Amniotic epithelial cell (primary cell): ENCODE data around the gene GMFB.
"Not testable (repeated sequence)": the region's sequence is repeated elsewhere in the genome, so short reads cannot be mapped to it uniquely, and the experiment has no call there.

Experiments used
- DNase-seq: peaks from one replicate; pipeline ENCODE4 v3.0.0-alpha.2; 2010; ENCODE audit warnings: low read depth

Gene GMFB

DNA sequence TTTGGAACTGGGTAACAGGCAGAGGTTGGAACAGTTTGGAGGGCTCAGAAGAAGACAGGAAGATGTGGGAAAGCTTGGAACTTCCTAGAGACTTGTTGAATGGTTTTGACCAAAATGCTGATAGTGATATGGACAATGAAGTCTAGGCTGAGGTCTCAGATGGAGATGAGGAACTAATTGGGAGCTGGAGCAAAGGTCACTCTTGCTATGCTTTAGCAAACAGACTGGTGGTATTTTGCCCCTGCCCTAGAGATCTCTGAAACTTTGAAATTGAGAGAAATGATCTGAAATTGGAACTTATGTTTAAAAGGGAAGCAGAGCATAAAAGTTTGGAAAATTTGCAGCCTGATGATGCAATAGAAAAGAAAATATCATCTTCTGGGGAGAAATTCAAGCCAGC lies 30.2 kb downstream of the GMFB start:
- DNase-seq, result not testable (repeated sequence)

DNA sequence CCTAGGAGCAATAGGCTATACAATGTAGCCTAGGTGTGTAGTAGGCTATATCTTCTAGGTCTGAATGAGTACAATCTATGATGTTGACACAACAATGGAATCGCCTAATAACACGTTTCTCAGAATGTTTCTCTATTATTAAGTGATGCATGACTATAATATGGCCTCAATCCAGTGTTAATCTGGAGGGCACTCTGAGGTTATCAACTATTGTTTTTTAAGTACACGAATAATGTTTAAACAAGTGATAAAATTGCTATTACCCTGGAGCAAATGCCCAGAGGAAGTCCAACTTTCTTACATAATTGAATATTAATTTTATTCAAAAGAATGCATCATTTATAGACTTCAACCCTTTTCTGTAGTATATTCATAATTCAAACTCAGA lies 31.2 kb downstream of the GMFB start:
- no peak for DNase-seq

DNA sequence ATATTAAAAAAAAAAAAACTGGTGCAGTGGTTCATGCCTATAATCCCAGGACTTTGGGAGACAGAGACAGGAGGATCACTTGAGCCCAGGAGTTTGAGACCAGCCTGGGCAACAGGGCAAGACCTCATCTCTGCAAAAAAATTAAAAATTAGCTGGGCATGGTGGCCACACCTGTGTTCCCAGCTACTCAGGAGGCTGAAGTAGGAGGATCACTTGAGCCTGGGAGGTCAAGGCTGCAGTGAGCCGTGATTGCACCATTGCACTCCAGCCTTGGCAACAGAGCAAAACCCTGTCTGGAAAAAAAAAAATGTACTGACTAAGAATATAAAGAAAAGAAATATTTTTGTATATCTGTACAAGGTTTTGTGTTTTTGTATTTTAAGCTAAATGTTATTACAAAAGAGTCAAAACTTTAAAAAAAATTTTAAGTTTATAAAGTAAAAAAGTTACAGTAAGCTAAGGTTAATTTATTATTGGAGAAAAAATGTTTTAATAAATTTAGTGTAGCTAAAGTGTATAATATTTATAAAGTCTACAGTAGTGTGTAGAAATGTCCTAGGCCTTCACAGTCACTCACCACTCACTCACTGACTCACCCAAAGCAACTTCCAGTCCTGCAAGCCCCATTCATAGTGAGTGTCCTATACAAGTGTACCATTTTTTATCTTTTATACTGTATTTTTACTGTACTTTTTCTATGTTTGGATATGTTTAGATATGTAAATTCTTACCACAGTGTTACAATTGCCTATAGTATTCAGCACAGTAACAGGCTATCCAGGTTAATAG lies 31.8 kb downstream of the GMFB start:
- not testable (repeated sequence) for DNase-seq

DNA sequence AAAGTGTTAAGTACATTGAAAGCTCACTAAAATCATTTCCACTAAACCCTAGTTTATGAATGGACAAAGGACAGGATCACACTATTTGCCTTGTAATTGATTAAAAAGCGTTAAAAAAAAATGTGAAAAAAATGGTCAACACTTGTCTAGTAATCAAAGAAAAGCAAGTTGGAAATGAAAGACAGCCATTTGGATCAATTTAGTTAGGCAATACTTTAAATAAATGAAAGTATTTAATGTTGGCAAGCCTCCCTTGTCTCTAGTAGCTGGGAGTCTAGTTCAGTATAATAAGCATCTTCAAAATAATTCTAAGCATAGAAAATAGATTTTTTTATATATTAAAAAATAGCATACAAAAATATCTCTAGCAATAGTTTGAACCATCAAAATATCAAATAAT lies 33.4 kb downstream of the GMFB start:
- DNase-seq, result no peak

DNA sequence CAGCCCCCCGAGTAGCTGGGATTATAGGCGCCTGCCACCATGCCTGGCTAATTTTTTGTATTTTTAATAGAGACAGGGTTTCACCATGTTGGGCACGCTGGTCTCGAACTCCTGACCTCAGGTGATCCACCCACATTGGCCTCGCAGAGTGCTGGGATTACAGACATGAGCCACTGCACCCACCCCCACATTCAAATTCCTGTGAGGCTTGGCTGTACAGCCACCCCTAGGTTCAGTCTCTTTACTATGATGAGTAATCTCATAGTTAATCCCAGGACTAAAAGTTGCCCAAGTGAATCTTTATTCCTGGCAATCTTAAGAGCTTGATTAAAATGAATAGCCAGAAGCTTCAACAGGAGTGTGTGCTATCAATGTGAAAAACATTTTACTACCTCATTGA lies 34.8 kb downstream of the GMFB start:
- DNase-seq, result peak; percentile 90

DNA sequence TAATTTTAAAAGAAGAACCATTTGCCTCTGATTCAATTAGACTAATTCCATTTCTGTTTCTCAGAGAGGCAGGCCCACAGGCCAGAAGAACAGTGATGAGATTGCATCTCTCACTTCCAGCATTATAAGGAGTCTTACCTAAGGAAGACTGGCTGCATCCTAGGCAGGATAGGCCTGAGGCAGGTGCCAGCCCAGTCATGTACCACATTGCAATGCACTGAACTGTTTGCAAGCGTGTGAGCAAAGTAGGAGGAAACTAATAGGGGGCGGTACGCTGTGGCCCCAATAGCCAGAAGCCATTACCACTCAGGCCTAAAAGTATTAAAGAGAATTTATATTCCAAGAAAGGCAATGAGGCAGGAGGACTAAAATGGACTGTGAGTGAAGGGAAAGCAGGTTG lies 35.5 kb downstream of the GMFB start:
- no peak for DNase-seq

DNA sequence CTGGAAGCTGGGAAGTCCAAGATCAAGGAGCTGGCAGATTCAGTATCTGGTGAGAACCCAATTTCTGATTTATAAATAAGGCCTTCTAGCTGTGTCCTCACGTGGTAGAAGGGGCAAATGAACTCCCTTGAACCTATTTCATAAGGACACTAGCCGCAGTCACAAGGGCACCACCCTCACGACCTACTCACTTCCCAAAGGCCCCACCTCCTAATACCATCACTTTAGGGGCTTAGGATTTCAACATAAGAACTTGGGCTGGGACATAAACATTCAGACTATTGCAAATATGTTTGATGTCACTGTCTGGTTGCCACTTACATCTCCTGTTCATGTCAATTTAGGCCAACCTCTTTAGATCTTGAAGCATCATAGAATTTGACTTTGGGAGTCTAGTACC lies 36.8 kb downstream of the GMFB start:
- DNase-seq, result no peak

DNA sequence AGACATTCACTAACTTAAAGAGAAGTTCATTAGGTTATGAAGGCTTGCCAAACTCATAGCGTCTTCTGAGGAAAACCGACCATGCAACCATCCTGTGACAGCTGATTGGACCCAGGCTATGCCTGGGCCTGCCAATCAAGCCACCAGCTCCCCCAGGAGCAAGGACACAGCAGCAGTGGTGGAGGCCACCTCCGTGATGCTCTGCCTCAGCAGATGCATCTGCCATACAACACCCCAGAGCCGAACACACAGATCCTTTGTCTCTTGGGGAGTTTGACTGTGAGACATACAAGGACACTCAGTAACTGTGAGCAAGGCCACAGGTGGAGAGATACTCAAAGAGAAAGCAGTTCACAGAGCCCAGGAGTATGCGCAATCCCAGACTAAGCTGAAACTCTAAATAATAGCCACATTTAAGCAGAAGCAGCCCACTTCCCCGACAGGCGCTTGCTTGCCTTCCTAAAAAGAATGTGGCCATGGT lies 37.6 kb downstream of the GMFB start:
- DNase-seq, result no peak

DNA sequence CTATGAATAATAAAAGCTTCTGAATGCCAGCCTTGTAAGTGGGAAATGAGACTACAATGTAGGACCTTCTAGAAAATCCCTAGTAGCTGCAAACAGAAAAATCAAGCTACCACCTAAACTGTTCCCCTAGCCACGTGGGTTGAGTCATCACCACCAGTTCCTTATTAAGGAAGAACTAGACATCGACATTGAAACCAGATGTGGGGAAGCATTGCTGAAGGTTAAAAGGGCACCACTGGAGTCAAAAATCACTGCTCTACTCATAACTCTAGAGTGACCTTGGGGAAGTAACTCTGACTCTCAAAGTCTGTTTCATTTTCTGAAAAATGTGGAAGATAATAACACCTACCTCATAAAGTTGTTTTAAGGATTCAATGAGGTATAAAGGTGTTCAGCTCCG lies 38.2 kb downstream of the GMFB start:
- DNase-seq, result no peak

DNA sequence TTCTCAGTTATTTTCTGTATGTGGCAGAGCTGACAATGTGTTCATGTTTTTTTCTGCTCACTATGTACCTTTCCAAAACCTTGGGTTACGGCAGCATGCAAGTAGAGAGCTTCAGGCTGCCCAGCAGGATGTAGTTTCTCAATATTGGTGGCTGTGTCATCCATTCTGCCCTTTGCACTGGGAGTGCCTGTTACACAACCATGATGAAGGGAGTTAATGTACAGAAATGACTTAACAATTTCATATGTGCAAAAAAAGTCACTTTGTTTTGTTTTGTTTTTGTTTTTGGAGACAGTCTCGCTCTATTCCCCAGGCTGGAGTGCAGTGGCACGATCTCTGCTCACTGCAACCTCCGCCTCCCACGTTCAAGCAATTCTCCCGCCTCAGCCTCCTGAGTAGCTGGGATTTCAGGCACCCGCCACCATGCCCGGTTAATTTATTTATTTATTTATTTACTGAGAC lies 41.5 kb downstream of the GMFB start:
- peak; percentile 82 for DNase-seq

DNA sequence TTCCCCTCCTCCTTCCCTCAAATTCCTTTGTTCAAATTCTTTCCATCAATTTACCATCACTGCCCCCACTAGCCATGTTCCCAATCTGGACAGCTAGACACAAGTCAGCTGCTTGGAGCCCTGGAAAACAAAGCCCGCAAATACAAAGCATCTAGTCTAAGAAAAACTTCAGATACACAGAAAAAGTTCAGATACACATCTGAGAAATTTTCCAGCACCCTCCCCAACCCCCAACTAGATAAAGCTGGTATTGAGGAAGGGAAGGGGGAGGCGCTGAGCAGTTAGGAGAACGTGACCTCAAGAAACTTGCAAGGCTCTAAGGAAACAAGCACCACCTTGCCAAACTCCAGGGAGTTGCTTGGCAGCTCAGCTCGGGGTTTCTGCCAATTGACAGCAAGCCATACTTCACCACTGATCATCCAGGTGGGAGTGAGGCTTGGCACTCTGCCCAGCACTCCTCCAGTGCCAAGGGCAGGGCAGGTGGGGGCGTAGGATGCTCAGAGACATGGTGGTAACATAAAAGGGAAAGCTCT lies 42.6 kb downstream of the GMFB start:
- peak; percentile 88 for DNase-seq

DNA sequence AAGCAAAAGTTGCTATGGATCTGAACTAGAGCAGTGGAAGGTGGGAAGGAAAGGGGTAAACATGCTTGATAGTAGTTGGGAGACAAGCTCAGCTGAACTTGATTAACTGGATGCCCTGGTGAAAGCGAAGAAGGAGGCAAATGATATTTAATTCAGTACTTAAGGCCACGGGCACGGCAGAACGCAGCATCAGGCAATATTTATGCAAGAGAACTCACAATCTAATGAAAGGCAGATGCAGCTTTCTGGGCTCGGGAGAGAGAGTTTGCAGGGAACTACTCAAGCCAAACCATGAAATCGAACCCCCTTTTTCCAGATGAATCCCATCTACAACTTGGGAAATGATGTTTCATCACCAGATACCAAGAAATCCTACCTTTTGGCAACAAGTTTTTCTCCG lies 44.1 kb downstream of the GMFB start:
- DNase-seq, result no peak

DNA sequence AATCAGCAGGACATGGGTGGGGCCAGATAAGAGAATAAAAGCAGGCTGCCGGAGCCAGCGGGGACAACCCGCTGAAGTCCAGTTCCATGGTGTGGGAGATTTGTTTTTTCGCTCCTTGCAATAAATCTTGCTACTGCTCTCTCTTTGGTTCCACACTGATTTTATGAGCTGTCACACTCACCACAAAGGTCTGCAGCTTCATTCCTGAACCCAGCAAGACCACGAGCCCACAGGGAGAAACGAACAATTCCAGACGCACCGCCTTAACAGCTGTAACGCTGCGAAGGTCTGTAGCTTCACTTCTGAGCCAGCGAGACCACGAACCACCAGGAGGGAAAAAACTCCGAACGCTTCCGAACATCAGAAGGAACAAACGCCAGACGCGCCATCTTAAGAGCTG lies 44.8 kb downstream of the GMFB start:
- DNase-seq, result no peak

DNA sequence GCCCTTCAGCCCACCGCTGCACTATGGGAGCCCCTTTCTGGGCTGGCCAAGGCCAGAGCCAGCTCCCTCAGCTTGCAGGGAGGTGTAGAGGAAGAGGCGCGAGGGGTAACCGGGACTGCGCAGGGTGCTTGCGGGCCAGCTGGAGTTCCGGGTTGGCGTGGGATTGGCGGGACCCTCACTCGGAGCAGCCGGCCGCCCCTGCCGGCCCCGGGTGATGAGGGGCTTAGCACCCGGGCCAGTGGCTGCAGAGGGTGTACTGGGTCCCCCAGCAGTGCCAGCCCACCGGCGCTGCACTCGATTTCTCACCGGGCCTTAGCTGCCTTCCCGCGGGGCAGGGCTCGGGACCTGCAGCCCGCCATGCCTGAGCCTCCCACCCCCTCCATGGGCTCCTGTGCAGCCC lies 45.8 kb downstream of the GMFB start:
- not testable (repeated sequence) for DNase-seq

DNA sequence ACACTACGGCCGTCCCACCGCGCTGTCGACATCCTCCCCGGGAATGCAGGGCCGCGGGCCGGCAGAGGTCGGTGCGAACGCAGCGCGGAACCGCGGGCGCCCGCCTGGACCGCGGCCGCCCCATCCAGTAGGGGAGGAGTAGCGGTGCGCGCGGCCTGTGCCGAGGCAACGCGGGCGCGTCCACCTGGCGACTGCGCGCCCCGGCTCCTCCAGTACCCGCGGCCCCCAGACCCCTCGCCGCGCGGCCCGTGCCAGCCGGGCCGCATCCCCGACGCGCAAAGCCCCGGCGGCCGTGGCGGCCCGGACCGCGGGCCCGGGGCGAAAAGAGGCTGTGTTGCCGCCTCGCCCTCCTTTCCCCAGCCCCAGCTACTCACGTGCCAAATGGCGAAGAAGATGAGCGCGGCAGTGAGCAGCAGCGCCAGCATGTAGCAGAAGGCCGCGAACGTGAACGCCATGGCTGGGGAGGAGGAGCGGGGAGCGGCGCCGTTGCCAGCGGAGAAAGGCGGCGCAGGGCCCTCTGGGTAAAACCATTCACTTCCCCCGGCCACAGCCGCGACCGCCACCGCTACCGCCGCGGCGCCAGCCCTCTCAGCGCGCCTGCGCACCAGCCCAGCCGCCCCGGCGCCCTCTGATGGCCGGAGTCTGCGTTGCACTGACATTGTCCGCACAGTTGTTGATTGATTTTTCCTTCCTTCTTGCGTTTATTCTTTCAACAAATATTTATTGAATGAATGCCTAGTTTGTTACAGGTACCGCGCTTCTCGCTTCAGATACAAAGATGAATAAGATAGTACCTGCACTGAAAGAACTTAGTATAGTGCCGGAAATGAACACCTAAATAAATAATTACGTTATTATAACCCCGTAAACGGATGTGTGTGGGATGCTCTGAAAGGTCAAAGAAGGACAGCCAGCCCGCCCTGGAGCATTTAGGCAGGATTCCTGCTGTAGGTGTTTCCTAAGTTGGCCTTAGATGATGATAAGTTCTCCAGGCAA lies 47.6 kb downstream of the GMFB start, which contains the start of gene CNIH1:
Gene CNIH1, minus strand, starts transcription at position 502 of the 996 bp plus-strand sequence. Its CDS starts 47 bp downstream, at position 455.
- DNase-seq, result peak; percentile 87

DNA sequence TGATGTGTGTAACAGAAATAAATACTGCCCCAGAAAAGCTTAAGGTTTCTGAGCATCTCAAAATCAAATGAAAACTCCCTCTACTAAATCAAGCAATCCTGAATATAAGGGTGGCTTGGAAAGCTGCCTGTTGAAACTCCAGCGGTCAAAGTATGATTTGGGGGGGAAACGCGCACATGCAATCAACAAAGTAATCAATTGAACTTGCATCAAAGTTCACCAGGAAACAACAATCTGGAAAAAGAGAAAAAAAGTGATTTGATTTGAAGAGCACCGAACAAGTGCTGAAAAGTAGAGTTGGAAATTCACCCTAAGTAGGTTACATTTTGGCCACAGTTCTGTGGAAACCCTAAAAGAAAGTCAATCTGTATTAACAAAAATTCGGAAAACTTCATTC lies 48.3 kb downstream of the GMFB start:
- no peak for DNase-seq

DNA sequence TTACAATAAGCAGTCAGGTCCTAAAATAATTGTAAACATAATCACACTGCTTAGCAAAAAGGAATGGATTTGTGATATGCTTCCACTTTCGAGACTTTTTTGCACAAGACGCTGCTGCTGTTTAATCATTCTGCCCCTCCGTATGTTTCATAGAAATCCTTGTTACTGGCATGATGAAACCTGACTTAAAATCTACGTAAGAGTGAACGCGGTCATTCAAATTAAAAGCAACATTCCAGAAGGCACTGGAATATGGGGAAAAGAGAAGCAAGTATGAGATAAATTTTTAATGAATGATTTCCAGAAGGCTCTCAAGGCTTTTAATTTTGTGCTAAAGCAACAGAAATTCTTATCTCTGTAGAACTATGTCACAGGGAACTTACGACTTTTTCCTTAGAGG lies 48.7 kb downstream of the GMFB start:
- peak; percentile 69 for DNase-seq

DNA sequence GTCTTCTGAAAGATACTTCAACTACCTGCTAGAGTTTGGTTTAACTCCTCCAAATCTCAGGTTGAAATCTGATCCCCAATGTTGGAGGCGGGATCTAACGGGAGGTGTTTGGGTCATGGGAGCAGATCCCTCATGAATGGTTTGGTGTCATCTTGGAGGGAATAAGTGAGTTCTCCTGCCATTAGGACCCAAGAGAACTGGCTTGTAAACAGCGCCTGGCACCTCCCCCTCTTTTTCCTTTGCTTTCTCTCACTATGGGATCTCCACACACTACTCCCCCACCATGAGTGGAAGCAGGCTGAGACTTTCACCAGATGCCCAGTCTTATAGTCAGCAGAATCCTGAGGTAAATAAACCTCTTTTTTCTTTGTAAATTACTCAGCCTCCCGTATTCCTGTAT lies 50.1 kb downstream of the GMFB start:
- DNase-seq, result peak; percentile 76

DNA sequence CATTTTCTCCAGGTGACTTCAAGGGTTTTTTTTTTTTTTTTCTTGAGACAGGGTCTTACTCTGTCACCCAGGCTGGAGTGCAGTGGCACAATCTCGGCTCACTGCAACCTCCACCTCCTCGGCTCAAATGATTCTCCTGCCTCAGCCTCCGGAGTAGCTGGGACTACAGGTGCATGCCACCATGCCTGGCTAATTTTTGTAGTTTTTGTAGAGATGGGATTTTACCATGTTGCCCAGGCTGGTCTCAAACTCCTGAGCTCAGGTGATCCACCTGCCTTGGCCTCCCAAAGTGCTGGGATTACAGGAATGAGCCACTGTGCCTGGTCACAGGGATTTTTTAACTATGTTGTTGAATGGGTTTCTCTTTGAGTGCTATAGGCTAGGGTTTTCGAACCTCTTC lies 50.8 kb downstream of the GMFB start:
- not testable (repeated sequence) for DNase-seq

DNA sequence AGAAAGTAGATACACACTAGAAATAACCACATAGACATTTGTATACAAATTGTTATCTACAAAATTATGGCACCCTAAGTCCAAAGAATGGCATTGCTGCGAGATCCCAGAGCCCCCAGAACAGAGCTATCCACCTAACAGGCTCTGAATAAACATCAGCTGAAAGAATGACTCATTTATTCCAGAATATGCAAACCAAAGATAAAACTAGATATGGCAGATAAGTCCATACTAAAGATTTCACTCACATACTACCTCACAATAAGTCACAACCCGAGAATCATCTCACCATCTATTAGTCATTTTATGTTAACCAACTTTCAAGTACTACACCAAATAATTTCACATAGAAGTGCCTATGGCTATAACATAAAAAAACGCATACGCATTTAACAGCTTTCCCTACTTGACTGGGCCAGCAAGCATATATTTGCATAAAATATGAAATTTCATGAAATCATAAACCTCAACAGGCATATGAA lies 53.2 kb downstream of the GMFB start:
- DNase-seq, result peak; percentile 98

DNA sequence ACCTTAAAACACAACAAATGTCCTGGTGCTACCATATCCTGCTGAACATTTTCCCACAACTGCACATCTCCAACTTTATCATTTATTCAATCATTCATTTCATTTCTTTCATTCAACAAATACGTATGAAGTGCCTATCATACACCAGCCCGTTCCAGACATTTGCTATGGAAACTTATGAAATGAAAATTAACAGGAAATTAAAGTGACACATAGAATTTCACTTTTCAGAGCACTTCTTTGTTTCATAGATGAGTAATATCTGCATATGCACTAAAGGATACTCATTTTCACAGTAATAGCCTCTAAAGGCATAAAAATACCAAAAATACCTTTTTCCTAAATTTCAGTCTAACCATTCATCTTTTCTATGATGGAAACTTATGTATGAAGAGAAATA lies 60.3 kb downstream of the GMFB start:
- DNase-seq, result no peak

DNA sequence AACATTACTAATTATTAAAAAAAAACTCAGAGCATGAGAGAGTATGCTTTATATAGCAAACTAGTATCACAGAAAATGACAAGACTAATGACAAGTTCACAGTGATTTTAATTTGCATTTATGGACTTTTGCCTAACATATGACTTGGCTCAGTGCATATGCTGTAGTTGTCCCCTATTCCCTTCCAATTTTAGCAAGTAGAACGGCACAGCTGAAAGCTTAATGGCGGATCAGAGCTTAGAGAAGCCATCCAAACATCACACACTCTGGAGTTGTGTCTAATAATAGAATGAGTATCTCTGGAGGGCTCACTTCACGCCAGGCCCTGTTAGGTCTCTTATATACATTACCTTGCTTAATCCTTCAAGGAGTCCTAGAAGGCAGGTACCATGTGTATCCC lies 60.9 kb downstream of the GMFB start:
- no peak for DNase-seq
